HPDE6-E6E7 (cell line): ENCODE data around the gene VIPR2.

Experiments
- DNase-seq: peaks from one replicate; pipeline ENCODE4 v3.0.0; 2011; ENCODE audit warnings: missing footprints; ENCODE audit errors: extremely low spot score

The VIPR2 gene

DNA sequence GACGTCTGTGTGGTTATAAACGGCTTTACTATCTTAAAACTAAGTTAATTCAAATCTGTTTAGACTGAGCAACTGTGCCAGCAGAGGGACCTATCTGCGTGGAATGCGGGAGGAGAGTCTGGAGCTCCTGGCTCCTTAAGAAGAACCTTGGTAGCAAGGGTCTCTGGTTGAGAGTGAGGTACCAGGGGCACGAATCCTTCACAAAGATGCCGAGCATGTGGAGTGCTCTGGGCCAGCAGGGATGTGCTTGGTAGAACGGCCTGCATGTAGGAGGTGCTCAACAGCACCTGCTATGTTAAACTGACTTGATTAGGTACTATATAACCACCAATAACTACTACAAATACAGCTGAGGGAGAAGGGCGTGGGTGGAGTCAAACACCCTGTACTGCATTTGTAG lies 102.6 kb downstream of the VIPR2 start:
- no peak for DNase-seq

DNA sequence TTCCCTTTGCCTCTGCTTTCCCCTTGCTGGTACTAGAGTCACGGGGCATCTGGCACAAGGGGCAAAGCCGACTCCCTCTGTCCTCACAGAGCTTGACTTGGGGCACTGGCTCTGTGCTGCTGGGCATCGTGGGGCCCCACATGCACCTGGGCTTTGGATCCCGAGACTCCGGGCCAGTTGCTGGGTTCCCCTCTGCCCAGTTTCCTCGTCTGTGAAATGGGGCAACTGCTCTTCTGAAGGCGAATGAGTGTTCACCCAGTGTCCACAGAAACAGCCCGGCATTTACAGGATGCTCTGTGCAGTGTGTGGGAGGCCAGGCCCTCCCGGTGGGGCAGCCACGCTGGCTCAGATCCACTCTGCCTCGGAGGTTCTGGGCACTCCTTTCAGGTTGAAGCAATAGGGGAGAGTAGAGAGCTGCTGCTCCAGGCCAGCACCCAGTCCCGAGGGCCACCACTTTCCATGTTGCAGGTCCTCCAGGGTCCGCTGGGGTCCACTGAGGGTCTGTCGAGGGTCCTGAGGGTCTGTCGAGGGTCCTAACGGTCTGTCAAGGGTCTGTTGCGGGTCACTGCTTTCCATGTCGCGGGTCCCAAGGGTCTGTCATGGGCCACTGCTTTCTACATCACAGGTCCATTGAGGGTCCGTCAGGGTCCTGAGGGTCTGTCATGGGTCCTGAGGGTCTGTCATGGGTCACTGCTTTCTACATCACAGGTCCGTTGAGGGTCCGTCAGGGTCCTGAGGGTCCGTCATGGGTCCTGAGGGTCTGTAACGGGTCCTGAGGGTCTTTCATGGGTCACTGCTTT lies 103.6 kb downstream of the VIPR2 start:
- DNase-seq: no peak

DNA sequence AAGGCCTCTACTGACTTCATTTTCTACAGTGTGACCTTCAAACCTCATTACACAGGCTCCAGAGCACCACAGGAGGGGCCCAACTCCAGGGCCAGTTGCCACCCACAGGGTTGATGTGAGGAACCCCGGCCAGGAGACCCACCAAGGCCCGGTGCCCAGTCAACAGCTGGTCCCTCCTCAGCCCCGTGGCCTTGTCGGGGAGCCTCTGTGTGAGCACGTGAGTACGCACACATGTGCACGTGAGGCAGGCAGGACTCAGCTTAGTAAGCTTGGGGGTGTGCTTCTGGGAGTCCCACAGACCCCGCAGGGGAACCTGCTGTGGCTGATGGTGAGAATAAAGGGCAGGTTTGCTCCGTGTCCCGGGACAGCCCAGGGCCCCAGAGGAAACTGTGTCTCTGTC lies 104.5 kb downstream of the VIPR2 start:
- DNase-seq: no peak

DNA sequence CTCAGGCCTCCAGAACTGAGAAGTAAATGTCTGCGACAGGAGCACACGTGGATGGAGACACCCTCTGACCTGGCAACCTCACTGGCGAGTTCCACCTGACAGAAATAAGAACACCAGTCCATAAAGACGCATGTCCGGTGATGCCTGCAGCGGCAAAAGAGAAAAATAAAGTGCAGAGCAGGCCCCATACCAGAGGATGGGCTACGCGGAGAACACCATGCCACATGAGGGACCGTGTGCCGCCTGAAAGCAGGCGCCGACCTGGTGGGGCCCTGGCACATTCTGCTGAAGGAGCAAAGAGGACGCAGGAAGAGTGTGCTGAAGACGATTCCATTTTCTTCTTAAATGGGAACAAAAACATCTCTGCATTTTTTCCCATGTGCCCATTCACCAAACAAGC lies 105.0 kb downstream of the VIPR2 start:
- DNase-seq: no peak

DNA sequence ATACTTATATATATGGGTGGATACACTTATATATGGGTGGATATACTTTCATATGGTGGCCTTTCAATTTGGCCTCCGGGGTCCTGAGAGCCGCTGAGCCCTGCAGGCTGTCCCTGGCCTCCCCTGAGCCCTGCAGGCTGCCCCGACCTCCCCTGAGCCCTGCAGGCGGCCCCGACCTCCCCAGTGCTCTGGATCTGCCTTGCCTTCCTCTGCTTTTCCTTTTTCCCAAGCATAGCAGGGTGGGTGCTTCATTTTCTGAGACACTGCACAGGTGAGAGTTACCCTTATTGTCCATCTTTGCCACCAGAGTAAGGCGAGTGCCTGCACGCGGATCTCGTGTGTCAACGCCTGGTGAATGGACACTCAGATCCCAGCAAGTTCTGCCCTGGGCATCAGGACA lies 106.6 kb downstream of the VIPR2 start:
- DNase-seq: no peak

DNA sequence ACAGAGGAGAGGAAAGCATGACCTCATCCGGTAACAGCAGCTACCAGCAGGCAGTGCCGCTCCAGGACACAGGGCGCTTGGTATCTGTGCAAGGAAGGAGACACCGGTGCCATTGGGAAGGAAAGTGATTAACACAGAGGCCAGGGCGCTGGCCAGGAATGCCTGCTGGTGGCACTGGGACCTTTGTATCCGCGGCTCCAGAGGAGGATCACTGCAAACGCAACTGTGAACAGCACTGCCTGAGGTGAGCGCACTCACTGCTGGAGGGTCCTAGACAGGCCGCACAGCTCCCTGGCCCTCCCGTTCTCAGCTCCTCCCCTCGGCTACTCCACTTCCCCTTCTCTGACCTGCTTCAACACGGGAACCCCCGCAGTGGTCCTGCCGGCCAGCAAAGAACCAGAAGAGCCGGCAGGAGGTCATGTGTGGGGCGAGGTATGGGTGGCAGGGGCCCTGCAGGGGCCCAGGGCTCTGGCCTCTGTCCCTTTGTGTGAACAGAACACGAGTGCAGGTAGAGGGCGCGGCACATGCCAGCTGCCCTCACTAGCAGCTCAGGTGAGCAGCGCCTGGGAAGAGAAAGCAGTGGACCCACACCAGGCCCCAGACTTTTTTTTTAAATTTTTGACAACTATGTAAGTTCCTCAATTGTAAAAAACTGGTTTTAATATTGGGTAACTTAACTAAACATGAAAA lies 107.6 kb downstream of the VIPR2 start:
- no peak for DNase-seq

DNA sequence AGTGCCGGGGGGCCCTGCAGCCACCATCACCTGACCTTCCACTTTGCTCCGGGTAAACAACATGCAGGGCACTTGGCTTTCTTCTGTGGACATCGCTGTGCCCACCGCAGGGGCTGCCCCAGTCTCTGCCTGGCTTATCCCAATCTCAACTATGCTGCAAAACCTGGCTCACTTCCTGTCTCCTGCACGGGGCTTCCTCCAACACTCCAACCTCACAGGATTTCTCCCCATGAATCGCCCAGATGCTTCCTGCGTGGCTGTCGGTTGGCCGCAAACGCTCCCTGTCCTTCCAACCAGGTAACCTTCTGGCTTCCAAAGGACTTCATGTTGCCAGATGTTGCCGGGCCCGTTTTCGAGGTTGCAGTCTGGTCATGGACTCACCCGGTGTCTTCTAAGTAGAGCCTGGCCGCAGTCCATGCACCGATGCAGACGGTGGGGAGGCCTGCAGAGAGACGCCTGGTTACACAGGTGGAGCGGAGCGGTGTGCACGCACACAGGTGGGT lies 109.0 kb downstream of the VIPR2 start:
- DNase-seq: no peak

DNA sequence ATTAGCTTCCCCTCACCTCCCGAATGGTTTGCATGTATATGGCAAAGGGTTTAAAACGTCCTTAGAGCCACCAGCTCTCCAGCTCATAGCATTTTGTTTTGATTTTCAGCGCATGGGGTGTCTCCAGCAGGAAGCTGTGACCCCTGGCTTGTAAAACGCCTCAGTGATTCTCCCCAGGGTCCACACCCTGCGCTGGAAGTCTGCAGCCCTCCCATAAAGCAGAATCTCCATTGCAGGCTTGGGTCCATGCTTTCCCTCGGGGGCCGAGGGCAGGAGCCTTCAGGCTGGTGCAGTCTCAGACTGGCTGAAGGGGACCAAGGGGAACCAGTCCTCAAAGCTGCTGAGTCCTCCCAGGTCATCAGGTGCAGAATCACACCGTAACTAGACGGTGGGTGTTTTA lies 109.7 kb downstream of the VIPR2 start:
- no peak for DNase-seq

DNA sequence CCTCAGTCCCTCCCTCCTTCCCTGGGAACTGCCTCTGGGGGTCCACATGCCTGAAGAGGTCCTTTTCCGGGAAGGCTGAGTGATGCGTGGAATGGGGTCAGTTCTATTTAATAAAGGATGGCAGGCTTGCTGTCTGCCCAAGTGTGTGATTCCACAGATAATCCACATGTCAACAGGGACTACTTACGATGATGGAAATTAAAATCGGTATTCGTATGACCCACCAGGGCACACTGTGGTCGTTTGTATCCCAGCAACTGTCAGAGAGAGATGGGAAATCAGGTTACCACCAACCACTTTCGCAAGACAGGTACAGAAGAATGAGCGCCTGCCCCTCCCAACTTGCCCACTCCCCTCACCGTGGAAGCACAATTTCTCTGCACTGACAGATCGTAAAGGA lies 110.3 kb downstream of the VIPR2 start:
- no peak for DNase-seq

DNA sequence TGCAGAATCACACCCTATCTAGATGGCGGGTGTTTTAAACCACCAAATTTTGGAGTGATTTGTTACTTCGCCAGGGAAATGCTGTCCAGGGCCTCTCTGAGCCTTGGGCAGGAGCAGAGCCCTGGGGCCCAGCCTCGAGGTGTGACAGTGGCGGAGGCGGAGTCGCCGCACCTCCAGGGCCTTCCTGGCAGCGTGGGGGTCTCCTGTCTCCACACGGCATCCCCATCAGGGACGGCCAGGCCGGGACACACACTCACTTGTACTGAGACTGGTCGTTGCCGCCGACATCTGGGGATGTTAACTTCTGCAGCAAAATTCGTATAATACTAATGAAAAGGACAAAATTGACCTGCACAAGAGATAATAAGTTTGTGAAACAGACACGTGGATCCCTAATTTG lies 110.7 kb downstream of the VIPR2 start:
- DNase-seq: no peak

DNA sequence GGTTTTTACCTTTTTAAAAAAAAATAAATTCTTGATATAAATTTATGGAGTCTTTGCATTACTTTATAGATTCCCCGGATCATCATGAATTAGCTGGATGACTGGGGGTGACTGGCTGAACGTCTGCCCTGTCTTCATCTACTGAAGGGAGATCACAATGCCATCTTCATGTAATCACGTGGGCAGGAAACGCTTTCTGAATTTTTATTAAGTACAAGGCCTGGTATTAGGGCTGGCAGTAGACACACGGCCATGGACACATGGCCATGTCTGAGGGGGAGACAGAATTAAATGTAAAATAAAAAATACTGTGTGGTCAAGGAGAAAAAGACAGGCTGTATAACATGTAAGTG lies 111.2 kb downstream of the VIPR2 start:
- DNase-seq: no peak

DNA sequence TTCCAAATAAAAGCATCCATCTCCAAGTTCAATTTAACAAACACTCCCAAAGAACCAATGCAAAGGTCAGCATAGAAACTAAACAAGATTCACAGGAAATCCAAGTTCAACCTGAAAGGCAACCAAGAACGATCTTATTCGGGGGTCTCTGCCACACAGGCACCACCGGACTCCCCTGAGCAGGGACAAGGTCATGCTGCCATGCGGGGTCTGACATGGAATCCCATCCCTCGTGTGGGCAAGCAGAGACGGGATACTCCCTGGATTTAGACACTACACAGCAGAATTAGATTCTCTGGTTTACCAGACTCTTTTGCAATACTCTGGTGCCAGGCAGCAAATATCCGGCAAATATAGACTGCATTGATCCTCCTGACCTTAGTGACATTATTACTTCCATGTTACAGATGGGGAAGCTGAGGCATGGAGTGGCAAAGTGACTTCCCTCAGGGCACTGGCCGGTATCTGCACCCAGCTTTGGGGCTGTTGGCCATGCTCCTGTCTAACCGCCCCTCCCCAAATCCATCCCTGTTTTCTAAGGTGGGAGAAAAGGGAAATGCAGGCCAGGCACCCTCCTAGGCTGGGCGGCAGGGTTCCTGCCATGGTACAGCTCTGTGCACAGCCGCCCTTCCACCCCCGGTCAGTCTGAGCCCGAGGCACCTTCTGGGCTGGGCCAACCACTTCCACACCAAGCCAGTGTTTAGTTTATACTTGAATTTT lies 111.8 kb downstream of the VIPR2 start:
- DNase-seq: no peak

DNA sequence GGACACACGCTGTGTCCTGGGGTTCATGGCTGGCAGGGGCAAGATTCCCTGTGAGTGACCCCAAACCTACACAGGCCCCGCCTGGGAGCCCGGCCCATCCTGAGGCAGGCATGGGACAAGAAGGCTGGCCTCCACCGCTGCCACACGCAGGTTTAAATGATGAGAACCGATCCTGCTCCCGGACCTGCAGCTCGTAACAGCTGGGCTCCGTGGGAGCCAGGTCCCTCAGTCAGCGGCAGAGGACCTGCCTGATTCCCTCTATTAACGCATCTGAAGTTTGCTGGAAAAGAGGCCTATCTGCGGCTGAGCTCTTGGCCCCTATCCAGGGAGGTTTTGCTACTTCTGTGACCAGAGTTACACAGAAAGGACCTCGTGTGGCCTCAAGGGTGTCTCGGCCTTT lies 112.3 kb downstream of the VIPR2 start:
- no peak for DNase-seq

DNA sequence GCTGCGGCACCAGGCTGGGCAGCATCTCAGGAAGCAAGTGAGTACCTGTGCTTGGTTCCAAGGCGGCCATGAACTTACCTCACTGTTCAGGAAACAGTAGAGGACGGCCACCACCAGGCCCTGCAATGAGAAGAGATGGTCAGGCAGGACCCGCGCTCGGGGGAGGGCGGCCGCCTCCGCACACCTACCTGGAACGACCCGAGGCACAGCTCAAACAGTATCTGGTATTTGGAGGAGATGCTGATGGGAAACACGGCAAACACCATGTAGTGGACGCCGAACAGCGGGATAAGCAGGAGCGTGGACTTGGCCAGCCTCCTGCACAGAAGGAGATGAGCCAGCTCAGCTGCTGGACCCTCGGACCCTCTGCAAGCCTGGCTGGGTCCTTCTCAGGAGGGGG lies 112.9 kb downstream of the VIPR2 start:
- no peak for DNase-seq

DNA sequence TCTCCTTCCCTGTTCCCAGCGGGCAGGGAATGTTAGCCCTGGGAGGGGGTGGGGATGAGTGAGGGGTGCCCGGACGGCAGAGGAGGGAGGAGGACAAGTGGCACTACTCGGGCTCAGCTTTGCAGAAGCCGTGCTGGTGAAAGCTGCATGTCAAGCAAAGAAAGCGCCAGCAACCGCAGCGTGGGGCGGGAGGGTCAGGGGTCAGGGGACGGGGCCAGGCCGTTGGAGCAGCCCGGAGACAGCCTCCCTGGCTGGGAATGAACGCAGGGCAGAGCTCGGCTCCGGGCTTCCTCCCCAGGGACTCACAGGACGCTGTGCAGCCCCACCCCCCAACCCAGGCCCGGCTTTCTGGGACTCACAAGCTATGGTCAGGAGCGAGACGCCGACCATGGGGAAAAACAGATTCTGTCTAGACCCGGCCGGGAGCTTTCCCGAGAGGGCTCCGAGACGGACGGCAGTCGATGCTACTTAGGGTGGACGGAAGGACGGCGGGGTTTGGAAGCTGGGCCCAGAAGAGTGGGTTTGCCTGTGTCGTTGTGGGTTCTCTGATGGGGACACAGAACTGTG lies 113.4 kb downstream of the VIPR2 start:
- DNase-seq: no peak

DNA sequence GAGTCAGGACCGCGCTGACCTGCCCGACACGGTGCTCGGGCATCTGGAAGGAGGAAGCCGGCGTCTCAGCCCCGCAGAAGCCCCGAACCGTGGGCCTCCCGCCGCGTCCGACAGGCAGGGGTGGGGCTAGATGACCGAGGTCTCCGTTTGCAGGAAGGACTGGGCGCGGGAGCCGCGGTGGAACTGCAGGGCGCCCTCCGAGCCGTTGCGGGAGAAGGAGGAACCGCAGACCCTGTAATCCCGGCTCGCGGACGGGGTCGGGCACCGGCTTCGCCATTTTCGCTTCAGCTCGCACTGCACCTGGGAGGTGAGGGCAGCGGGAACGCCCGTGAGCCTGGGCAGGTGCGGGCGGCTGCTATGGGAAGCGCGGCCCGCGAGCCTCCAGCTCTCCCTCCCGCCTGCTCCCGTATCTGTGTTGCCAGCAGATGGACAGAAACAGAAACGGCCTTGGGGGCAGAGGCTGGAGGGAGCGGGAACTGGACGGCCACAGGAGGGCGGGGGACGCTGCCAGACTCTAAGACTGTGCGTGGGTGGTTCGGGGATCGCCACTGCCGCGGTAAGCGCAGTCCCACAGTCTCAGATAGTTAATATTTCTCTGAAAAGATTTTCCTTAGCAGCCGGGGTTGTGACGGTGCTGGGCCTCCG lies 114.1 kb downstream of the VIPR2 start:
- DNase-seq: no peak

DNA sequence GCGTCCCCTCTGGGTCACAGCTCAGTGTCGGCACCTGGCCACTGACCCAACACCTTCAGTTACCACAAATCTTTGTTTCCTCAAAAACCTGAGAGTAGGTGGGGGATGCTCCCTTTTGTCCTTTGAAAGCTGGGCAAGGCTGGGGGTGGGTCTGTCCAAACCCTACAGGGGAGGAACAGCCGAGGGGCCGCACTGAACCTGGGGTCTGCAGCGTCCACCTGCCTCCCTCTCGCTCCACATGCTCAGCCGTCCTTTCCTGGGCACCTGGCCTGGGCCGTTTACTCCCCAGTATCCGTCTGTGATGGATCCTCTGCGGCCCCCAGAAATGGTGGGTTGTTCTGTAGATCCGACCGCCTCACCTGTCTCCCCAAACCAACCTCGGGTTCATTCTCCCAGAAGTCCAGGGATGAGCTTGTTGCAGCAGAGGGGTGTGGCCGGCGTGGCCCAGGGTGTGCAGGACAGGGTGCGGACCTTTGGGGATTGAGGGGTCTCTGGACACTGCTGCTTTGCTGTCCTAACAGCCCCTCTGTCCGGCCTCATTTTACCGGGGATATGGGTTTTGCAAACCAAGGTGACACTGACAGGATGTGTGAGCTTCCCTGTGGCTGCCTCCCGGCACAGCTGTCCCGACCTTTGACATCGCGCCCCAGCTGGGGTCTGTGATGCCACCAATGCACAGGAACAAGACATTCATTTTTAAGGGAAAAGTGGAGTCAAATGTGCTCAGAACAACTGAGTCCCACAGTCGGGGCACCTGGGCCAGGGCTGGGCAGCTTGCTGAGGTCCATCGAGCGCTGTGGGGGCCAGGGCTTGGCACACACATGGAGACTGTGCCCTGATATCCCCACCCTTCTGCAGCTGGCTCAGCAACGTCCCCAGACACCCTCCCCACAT lies 115.9 kb downstream of the VIPR2 start:
- no peak for DNase-seq

DNA sequence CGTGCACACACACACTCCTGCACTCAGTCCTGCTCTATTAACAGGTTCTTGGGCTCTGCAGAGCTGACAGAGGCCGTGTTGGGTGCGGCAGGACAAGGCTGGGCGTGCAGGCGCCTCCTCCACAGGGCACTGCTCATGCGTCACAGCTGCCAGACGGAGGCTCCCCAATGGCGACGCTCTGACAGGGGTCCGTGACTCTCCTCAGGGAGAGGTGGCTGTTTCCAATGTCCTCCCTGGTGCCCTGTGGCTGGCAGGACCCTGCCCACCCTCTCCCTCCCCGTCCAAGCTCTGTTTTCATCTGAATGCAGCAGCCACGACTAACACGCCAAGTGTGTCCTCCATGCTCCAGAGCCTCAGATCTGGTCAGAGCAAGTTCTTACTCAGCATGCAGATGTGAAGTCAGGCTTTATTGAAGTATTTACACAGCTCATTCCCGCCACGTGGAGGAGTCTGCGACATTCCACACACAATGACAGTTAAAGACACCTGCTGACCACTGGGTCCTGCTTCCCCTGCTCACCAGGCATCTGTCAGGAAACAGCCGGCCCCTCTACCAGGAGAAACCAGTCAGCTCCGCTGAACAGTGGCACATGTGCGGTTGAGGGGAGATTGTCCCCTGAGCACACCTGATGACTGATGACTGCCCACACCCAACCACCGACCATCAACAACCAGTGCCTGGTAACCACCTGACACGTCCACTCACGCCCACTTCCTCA lies 116.7 kb downstream of the VIPR2 start:
- peak; percentile 7 for DNase-seq

DNA sequence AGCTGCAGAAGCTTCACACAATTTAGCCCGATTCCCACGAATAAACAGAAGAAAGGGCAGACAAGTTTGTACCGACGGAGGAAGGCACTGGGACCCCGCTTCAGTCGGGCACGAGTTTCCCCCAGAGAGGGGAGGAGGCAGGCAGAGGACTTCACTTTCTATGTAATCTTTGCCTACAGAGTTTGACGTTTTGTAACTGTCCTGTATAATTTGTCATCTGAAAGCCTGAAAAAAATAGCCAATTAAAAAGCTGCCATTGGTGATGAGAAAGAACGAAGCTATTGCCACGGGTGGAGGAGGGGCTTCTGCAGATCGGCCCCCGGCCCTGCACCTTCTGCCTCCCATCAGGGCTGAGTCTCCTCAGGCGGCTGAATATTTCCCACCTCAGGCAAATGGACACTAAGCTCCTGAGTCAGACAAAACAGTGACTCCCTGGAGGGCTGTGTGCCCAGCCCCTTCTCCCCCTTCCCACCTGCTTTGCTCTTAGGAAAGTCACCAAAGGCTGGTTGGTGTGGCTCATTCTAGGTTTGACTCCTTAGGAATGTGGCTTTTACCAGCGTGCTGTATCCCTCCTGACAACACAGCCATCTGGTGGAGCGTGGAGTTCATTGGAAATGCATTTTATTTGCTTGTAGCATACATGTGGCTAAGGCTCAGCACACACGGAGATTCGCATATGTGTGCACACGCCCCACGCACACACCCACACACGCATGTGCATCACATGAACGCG lies 117.4 kb downstream of the VIPR2 start:
- no peak for DNase-seq
